GM12875 (cell line): ENCODE data around the gene ZCCHC17.

ENCODE experiments used
- H3K4me3 ChIP-seq: one replicate; pipeline ENCODE4 v1.5.1; 2011; ENCODE audit warnings: low read depth, low read length, control low read depth
- CTCF ChIP-seq: IDR thresholded peaks from 2 replicates; pipeline ENCODE4 v1.5.1; 2011; ENCODE audit warnings: low read depth, mild to moderate bottlenecking, control low read depth, inconsistent platforms, low read length, moderate library complexity, borderline replicate concordance; ENCODE audit not compliant: insufficient read depth

The ZCCHC17 gene

GRCh38 chr1:31295874-31296485, 852 bp upstream of the ZCCHC17 start:
- H3K4me3 ChIP-seq: peak overlapping the region; percentile 98
- no peak for TF ChIP-seq CTCF

- H3K4me3 ChIP-seq: peak overlapping the region; percentile 98
- no peak for TF ChIP-seq CTCF
Observed at GRCh38 chr1:31297277-31298247, 730 bp downstream of the ZCCHC17 start.

GRCh38 chr1:31299365-31299764, 2.5 kb downstream of the ZCCHC17 start:
- no peak overlapping the region for H3K4me3 ChIP-seq

GRCh38 chr1:31300193-31300592, 3.4 kb downstream of the ZCCHC17 start:
- no peak overlapping the region for H3K4me3 ChIP-seq

More at GRCh38 chr1:31299365-31299764, 2.5 kb downstream of the ZCCHC17 start:
- no peak for TF ChIP-seq CTCF

GRCh38 chr1:31302709-31303441, 6.0 kb downstream of the ZCCHC17 start:
- H3K4me3 ChIP-seq: no peak overlapping the region
- TF ChIP-seq CTCF: no peak

More at GRCh38 chr1:31300193-31300592, 3.4 kb downstream of the ZCCHC17 start:
- TF ChIP-seq CTCF: no peak

- H3K4me3 ChIP-seq: no peak overlapping the region
Observed at GRCh38 chr1:31306278-31306677, 9.4 kb downstream of the ZCCHC17 start.

More at GRCh38 chr1:31306278-31306677, 9.4 kb downstream of the ZCCHC17 start:
- TF ChIP-seq CTCF: no peak
